ENCODE measurements around the gene IRS1.

DNA sequence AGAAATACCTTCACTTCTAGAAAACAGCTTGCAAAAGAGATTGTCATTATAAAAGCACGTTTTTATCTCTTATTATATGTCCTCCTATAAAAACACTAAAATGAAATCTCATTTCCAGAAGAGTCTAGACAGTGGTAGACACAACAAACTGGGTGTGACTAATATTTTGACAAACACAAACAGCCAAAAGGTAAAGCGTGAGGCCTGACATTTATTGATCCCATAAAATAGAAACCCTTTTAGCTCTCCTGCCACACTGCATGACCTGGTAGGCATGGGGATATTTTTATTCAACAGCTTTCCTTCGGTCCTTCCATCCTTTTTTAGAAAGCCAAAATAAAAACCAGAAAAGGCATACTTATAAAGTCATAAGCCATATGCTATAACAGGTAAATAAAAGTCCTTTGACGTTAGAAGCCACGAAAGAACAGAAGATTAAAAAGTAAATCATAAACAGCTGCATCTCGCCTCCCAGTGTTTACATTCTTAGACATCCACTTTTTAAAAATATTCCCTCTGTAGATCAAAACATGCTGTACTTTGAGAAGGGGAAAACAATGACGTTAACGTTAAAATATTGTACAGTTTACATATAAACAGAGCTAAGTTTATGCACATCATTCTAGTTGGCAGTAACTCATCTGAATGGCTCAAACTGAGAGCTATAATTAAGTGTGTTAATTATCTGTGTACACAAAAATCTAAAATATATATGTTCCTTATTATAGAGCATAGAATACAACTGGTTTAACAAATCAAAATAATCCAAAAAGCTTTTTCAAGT, 44.6 kb downstream of the IRS1 start:
- TF ChIP-seq POLR2A (IDR thresholded peaks at IDR 0.05) (no peak), POLR2AphosphoS5 (IDR thresholded peaks at IDR 0.05) (peak in 1 of 3 donors; percentile 82)

All from stomach (tissue), 4 donors.